Tibial nerve (tissue), 4 donors: Measurements from ENCODE around the gene ARFGEF3.

Experiments
- CTCF ChIP-seq, 5 experiments: fragments of 200-600 bp in 3 of 5; fragments of 450-650 bp in 2 of 5; sonication (generic) in 3 of 5; IDR thresholded peaks; one replicate each; pipeline ENCODE4 v1.5.1; 2016 to 2019; ENCODE audit warnings: antibody characterized with exemption in 5 of 5, mild to moderate bottlenecking in 3 of 5, moderate library complexity in 2 of 5
- EP300 ChIP-seq, 2 donors: sonication (generic); formaldehyde crosslinking; IDR thresholded peaks; one replicate each; pipeline ENCODE4 v1.6.1; 2017; ENCODE audit warnings: antibody characterized with exemption in 2 of 2, mild to moderate bottlenecking in 1 of 2
- POLR2A ChIP-seq, 2 donors: fragments of 450-650 bp; IDR thresholded peaks; one replicate each; pipeline ENCODE4 v1.6.1; 2017; ENCODE audit warnings: antibody characterized with exemption in 2 of 2, mild to moderate bottlenecking in 2 of 2, moderate library complexity in 2 of 2

DNA sequence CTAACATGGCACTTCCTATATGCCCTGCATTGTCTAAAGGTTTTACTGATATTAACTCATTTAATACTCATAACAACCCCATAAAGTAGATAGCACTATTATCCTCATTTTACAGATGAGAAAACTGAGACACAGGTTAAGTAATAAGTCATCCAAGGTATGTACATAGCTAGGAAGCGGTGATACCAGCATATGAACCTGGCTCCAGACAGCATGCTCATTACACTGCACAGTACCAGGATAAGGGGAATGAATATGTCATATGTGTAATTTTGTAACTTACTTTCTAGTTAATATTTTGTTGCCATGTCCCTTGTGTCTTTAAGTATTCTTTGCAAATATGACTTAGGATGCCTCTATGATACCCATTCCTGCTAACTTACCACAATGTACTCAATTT lies 109.7 kb downstream of the ARFGEF3 start:
- TF ChIP-seq CTCF (IDR thresholded peaks at IDR 0.05) (no peak), POLR2A (IDR thresholded peaks at IDR 0.05) (no peak), EP300 (IDR thresholded peaks at IDR 0.05) (no peak)
